ENCODE results near the gene MTREX.

DNA sequence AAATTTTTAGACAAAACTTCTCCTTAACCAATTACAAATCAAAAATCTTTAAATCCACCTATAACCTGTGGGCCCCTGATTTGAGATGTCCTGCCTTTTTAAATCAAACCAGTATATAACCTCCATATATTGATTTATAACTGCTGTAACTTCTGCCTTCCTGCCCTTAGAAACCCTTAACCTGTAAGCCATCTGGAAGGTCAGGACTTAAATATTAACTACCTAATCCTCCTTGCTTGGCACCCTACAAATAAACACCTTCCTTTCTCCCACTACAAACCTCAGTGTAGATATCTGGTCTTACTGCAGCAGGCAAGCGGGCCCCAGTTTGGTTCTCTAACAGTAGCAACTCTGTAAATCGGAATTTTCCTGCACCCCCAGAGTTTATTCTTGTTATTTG lies 83.9 kb downstream of the MTREX start:
- TF ChIP-seq, protein P1, sequence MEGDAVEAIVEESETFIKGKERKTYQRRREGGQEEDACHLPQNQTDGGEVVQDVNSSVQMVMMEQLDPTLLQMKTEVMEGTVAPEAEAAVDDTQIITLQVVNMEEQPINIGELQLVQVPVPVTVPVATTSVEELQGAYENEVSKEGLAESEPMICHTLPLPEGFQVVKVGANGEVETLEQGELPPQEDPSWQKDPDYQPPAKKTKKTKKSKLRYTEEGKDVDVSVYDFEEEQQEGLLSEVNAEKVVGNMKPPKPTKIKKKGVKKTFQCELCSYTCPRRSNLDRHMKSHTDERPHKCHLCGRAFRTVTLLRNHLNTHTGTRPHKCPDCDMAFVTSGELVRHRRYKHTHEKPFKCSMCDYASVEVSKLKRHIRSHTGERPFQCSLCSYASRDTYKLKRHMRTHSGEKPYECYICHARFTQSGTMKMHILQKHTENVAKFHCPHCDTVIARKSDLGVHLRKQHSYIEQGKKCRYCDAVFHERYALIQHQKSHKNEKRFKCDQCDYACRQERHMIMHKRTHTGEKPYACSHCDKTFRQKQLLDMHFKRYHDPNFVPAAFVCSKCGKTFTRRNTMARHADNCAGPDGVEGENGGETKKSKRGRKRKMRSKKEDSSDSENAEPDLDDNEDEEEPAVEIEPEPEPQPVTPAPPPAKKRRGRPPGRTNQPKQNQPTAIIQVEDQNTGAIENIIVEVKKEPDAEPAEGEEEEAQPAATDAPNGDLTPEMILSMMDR (IDR thresholded peaks at IDR 0.05) = no peak
- no peak for TF ChIP-seq POLR2A (IDR thresholded peaks at IDR 0.05)
- TF ChIP-seq POLR2AphosphoS5 (IDR thresholded peaks at IDR 0.05) = no peak
